NCI-H526 treated with DMSO at 0.1 percent for 48 hours (cell line): Measurements from ENCODE around the gene RGR.

Source experiments
- DNase-seq: peaks from one replicate; lab custom pipeline; 2025; lab: John Stamatoyannopoulos, UW

RGR gene

DNA sequence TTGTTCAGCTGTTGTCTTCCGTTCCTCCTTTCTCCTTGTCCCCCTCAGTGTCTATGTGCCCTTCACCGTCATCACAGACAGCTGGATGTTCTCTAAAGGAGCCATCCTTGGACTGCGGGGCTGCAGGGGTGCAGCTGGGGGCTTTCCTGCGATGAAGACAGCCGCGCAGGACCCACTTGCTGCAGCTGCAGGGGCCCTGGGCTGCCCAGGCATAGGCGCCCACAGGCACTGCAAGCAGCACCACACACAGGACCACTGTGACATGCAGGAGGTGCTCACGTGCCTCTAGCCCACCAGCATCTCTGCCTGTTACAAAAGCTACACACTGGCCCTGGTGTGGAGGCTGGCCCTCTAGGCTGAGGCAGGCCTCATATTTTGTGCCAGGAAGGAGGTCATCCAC is 22.9 kb upstream of the RGR start:
- DNase-seq, result no peak

DNA sequence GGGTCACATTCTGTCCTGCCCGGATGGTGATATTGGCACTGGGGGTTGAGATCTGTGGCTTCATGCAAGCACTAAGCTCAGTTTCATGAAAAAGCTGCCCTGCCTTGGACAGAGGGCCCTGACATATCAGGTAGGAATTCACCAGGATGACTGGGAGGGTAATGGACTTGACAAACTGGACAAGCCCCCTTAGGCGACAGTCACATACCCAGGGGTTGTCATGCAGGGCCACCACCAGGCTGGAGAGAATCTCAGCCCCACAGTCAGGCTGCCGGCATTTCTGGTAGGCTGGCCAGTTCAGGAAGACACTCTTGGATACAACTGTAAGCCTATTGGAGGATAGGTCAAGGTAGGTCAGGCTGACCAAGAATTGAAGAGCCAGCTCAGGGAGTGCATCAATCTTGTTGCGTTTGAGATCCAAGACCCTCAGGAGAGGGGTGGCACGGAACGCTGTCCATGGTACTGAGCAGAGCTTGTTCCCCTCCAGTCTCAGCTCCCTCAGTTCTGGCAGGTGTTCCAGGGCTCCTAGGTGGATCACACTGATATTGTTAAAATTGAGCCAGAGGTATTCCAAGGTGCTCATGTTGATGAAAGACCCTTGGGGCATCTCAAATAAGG is 20.3 kb upstream of the RGR start:
- no peak for DNase-seq

DNA sequence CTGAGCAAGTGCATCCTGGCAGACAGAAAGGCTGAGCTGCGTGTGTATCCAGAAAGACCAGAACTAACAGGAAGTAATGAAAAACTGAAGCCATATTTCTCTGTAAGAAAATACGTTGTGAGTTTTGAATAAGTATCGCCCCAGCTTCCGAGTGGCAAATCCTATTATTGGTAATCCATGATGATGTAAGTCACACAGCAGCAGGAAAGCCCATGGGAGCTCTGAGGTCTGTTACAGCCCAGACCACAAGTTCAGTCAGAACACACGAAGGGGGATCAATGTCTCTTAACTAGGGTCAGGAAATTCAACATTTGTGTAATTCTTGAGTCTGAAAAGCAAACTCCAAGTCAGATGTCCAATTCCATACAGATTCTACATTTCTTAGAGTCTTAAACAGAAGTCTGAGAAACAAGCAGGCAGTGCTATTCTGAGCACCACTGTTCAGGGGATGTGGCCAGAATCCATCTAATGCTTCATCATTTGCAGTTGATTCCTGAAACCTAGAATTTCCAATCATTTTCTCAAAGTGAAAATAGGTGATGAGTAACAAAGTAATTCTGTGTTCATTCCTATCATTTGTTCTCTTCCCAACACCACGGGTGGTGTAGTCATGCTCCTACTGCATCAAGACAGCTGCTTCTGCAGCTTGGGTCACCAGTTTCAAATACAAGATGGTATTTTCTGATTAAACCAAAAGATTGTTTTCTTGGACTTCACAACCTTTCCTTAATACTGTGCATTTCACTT is 19.3 kb upstream of the RGR start, which contains the start of gene LRIT2:
Gene LRIT2 (minus strand): TSS at position 118 of the 747 bp plus-strand sequence. CDS start 24 bp downstream, at position 94.
- DNase-seq, result no peak

DNA sequence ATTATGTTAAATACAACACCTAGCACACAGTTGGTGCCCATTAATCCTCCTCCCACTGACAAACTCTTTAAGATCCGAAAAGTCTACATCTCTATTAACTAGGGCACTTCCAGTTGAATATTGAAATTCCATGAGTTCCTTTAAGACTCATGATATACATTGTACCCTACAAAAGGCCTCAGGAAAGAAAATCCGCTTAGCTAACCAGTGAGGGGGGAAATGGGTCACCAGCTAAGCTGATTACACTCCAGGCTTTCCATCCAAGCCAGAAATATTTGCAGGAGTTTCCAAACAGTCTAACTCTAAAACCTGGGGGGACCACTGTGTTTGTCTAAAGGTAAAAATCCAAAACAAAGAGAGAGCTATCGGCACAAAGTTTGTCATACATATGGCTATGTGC is 18.2 kb upstream of the RGR start:
- DNase-seq, result no peak

DNA sequence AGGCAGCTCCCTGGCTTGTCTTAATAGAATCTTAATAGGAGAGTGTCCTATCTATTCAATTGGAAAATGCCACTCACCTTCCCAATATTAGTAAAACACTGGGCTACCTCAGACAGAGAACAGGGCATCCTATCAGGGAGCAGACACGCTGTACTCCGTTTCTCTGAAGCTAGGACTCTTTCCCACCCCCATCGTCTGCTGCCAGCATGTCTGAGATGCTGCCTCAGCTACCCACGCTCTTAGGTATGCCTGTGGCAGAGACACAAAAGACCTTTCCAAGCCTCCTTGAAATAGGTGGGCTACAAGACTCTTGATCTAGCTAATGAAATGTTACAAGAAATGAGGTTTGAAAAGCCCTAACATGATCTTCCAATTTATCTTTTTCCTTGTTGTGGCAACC is 17.0 kb upstream of the RGR start:
- DNase-seq, result no peak

DNA sequence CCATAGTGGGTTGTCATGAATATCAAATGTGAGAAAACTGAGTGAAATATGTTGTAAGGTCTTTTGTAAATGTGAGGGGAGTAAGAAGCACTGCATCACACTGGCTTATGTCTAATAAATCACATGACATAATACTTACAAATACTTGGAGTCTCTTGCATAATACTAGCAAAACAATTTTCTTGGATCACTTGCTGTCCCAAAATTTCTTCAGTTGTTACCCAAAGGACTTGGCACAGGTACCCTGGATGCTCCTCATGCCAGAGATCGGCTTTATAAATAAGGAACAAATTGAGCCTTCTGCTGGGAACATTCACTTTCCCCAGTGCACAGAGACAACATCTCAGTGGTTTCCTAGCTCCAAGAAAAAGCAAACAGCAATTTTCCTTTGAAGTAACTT is 14.5 kb upstream of the RGR start:
- DNase-seq, result no peak

DNA sequence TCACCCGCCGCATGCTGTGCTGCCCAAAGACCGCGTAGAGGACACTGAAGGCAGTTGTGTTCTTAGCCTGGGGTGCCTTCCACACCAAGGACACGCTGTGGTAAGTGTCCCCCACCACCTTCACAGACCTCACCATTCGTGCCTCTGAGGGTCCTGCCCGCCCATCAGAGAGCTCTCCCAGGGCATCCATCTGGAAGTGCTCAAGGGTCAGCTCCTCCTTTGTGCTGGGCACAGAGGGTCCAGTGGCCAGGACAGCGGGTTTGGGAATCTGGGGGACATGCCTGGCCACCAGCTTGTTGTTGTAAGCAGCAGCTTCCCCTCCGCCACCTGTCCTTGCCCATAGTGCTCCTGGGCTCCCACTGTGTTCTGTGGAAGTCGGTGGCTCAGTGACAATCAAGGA is 12.5 kb upstream of the RGR start:
- no peak for DNase-seq

DNA sequence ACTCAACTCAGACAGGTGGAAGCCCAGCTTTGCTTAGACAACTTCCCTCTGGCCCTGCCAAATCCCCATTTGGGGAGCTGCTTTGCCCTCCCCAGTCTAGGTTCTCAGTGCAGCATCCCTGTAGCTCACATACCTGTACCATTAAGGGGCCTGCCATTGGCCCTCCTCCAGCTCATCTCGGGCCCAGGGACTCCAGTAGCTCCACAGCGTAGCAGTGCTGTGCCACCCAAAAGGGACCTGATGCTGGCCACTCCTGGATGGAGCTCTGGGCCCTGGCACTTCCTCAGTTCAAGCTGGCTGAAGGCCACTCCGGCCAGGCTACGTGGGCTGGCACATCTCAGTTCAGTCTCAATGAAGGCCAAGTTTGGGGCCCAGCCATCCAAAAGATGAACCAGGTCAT is 10.9 kb upstream of the RGR start:
- no peak for DNase-seq

DNA sequence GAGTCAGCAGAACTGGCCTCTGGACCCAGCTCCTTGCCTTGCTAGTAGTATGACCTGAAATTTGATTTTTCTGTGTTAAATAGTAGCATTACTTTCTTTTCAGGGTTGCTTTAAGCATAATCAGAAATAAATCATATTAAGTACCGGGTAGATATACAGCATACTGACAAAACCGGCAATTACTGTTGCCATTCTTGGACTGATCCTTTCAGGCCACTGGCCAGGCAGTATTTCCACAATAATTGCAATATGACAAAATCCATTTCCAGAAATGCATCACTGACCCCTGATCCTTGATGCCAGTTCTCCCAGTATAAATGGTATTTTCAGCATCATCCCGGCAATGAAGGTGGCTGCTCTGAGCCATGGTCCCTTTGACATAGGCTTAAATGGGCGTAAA is 10.4 kb upstream of the RGR start:
- no peak for DNase-seq

DNA sequence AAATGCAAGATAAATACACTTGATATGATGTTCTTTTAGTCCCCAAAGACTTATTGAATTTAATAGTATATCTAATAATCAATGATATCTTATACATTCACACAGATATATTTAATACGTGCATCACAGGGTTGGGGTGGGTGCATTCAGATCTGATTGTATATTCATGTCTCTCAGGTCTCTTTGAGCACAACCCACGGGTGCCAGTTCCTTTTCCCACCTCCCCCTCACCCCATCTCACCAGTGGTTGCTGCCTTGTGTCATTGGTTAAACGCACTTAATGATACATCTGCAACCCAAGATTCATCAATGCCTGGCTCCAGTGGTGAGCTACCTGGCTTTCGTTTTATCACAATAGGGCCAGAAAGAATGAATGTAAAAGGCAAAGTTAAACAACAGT is 9.8 kb upstream of the RGR start:
- DNase-seq, result no peak

DNA sequence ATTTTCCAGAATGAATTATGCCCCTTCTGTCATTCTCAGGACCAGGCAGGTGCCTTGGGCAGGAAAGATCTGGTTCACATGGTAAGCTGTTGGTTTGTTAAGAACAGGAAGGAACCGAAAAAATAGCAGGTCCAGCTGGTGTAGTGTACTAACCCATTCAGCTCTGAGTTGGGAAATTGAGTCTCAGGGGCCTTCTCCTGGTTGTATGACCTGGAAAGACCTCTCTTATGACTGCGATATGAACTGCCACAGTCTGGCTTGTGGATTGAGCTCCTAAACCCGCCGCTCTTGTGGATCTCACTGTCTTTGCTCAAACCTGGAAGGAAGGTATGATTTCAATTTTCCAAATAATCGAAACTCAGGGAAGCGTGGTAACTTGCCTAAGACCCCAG is 8.1 kb upstream of the RGR start:
- DNase-seq, result no peak

DNA sequence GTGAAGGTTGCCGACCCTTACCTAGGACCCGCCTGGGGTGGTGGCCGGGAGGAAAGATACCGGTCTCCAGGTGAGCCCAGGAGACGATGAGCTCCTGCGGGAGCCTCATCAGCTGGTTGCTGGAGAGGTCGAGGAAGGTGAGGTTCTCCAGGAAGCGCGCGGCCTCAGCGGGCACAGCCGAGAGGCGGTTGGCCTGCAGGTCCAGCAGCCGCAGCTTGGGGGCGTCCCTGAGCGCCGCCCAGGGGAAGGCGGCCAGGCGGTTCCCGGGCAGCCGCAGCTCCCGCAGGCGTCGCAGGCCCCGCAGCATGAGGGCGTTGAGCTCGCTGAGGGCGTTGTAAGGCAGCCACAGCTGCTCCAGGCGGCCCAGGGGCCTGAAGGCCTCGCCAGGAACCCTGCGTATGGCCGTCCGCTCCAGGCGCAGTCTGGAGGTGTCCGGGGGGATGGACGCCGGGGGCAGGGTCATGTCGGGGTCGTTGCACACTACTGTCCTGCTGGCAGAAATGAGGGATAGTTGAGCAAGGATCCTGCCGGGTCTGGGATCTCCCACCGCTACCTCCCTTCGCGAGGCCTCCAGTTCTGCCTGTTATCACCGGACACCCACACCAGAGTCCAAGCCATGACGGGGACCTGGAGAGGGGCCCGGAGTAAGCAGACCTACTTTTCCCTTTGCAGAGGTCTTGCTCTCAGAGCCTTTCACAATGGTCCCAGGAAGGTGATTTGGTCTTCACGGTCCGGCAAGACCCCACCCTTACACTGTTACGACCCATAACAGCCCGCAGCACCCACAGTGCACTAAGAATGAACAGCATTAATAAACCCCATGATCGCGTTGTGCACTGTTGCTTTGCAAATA is 7.4 kb upstream of the RGR start:
- no peak for DNase-seq

DNA sequence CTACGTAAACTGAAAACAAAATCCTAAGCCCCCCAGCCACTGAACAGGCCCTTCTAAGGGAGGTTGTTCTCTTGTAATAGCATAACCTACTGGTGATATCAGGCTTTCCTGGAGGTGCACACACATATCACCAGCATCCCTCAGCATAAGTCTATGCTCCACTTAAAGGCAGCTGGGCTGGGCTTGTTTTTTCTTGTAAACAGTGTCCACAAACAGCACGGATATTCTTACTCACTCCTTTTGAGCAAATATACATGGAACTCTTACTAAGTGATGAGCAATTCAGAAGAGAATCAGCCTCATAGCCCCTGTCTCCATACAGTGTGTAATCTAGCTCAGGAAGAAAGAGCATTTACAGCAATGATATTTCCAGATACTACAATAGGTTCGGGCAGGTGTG is 5.9 kb upstream of the RGR start:
- DNase-seq, result no peak

DNA sequence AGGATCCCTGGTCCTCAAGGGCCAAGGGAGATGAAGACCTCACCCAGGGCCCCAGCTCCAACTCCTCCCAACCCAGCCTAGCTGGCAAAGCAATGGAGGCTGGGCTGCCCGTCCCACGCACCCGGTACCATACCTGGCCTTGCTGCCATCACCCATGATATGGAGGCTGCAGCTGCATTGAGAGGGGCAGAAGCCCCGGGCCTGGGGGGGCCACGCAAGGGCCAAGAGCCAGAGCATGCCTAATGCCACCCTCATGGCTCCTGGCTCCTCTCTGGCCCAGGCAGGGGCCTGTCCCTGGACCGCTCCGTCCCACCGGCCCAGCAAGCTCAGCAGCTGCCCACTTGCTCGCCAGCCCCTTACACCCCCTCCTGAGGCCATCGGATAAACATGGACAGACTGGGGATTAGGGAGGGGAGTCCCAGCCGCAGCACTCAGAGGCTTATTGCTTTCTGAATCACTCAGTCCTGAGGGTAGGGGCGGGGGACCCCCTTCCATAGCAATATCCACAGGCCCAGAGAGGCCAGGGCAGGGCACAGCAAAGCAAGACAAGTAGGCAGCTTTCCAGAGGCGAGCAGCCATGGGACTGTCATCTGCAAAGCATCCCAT is 3.6 kb upstream of the RGR start, which contains the start of gene LRIT1:
Gene LRIT1 (minus strand): TSS at position 362 of the 606 bp plus-strand sequence. CDS start 107 bp downstream, at position 255.
- DNase-seq, result no peak

DNA sequence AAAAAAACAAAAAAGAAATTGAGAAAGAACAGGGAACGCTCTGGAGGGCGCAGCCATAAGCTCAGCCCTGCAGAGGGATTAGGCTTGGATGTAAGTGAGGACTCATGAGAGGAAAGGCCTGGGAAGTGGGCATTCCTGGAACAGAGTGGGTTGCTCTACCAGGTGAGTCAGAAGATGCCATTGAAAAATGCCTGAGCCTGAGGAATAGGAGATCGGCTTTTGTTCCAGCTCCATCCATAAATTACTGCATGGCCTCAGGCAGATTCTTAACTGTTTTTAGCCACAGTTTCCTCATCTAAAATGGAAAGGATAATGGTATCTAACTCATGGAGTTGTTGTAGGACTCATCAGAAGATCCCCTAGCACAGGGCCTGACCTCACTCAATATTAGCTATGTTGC is 1.1 kb upstream of the RGR start:
- no peak for DNase-seq

DNA sequence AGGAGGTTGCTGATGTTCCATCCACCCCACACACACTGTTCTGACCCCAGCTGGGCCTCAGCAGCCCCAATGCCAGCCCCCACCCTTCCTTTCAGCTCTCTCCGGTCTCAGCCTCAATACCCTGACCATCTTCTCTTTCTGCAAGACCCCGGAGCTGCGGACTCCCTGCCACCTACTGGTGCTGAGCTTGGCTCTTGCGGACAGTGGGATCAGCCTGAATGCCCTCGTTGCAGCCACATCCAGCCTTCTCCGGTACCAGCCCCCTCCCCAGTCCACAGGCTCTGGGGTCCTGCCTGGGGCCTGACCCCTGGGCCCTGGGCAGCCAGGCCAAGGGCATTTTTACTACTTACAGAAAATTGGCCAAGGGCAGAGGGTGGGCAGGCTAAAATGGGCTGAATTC is 2.6 kb downstream of the RGR start:
- no peak for DNase-seq

DNA sequence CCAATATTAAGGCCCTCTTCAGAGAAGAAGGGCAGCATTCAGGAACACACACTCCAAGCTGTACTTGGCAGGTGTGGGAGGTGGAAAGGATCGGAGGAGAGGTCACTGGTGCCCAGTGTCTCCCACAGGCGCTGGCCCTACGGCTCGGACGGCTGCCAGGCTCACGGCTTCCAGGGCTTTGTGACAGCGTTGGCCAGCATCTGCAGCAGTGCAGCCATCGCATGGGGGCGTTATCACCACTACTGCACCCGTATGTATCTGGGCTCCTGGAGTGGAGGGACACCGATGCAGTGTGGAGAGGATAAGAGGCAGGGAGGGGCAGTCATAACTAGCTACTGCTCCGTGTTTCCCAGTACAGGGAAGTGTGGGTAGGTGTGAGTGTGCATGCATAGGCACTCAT is 3.9 kb downstream of the RGR start:
- DNase-seq, result no peak

DNA sequence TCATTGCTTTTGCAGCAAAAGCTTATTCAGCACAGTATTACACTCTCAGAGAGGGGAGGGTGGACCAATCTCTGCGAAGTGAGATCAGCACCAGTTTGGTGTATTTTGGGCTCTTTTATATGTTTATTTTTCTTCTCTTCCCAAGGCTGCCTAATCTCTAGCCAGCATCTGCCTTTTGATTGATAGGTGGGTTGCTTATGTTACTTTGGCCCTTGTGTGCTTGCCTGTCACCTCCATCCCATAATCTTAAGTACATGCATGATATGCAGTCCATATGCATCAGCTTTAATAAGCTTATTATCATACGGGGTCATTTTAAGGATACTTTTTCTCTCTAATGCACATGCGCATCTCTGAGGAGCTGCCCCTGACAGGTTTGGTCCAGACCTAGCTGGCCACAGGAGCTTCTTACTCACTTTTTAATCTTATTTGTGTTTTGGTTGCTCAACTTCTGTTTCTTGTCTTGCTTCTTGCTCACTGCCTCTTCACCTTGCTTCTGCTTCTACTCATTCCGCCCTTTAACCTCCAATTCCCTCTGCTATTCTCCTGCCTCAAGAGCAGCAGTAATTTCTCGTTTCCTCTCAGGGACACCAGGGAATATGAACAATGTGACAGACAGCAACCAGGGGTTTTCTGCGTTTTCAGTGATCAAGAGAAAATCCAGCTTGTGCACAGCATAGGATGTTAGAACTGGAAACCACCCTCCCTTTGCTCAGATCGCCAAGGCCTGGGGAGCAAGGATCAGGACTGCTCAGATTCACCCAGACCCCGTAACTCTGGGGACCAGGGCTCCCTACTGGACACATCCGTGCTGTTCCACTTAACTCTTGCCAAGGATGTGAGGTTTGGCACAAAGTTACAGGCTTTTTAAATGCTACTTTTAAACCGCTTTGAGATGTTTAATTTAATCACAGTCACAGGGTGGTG is 10.0 kb downstream of the RGR start:
- DNase-seq, result no peak

DNA sequence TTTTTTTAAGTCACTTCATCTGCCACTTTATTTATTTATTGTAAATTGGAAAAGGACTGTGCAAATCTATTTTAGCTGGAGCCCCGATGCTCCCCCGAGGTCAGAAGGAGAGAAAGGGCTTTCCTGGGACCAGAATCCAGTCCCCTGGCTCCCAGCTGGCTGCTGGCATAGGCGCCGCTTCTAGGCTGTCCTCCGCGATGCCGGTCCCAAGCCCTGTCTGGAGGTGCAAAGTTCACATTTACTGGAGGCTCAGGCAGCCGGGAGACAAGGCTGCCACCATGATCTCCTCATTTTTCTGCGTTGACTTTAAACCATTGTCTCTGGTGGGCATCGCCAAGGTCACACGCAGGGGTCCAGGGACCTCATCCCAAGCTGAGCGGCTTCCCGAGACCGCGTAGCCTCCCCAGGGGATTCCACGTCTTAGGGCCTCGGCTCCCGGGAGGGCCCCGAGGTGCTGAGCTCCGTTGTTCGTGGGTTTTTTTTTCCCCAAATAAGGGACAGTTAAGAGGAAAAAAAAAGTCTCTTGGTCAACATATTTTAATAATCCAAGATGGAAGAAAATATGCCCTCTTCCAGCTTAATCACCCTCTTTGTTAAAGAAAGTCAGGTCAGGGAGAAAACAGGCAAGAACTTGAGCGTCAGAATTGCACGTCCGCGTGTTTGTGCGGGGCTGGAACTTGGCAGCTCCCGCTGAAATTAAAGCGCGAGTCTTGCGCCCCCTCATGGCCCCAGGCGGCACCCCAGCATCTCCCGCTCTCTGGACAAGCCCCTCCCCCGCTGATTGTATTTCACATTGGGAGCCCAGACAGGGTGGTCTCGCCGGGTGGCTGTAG is 11.9 kb downstream of the RGR start:
- DNase-seq, result no peak

DNA sequence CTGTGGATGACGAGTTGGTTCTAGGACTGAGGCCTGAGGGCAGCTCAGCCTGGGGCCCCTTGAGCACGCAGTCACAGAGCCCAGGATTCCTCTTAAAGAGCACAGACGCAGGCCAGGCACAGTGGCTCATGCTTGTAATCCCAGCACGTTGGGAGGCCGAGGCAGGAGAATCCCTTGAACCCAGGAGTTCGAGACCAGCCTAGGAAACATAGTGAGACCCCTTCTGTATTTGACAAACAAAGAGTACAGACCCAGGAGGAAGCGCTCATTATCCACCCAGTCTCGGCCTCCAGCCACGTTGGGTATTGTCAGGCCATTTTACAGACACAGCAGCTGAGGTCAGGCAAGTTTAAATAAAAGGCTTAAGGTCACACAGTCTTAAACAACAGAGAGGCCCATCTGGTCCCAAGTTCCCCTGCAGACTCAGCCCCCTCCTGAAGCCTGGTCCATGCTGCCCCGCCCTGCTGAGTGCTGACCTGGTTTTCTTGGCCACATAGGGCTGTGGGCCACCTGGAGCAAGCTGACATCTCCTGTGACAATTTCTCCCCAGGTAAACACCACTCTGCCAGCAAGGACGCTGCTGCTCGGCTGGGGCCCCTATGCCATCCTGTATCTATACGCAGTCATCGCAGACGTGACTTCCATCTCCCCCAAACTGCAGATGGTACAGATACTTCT is 12.6 kb downstream of the RGR start:
- DNase-seq, result no peak
